GM10266 (cell line): Measurements from ENCODE around the gene MYO1F.

Source experiments
- DNase-seq: peaks from one replicate; pipeline ENCODE4 v3.0.0; 2012; ENCODE audit errors: extremely low spot score
- CTCF ChIP-seq: IDR thresholded peaks from 2 replicates; pipeline ENCODE4 v1.5.1; 2012; ENCODE audit warnings: mild to moderate bottlenecking, low read depth; ENCODE audit not compliant: control insufficient read depth, insufficient read depth; ENCODE audit errors: missing control alignments

Gene MYO1F

GRCh38 chr19:8615024-8615423 is 37.8 kb upstream of the MYO1F start:
- TF ChIP-seq CTCF, result no peak
- no peak for DNase-seq

- no peak for TF ChIP-seq CTCF
- DNase-seq, result no peak
Observed at GRCh38 chr19:8614455-8614854, 37.2 kb upstream of the MYO1F start.

- TF ChIP-seq CTCF, result no peak
- DNase-seq, result no peak
Observed at GRCh38 chr19:8612807-8613171, 35.5 kb upstream of the MYO1F start.

GRCh38 chr19:8611877-8612806 is 34.9 kb upstream of the MYO1F start:
- peak; percentile 60 for DNase-seq
- TF ChIP-seq CTCF, result no peak

- no peak for TF ChIP-seq CTCF
Observed at GRCh38 chr19:8611391-8611876, 34.2 kb upstream of the MYO1F start.

GRCh38 chr19:8610936-8611300 is 33.7 kb upstream of the MYO1F start:
- TF ChIP-seq CTCF, result no peak
- DNase-seq, result no peak

More at GRCh38 chr19:8611391-8611876, 34.2 kb upstream of the MYO1F start:
- no peak for DNase-seq

GRCh38 chr19:8610041-8610935 is 33.0 kb upstream of the MYO1F start, which contains the start of gene ADAMTS10:
Gene ADAMTS10, minus strand, starts transcription at chr19:8610715. Its CDS starts 5,005 bp downstream, at chr19:8605710.
- TF ChIP-seq CTCF, result no peak
- peak; percentile 66 for DNase-seq
